ENCODE measurements around the gene KLF5.

The KLF5 gene

DNA sequence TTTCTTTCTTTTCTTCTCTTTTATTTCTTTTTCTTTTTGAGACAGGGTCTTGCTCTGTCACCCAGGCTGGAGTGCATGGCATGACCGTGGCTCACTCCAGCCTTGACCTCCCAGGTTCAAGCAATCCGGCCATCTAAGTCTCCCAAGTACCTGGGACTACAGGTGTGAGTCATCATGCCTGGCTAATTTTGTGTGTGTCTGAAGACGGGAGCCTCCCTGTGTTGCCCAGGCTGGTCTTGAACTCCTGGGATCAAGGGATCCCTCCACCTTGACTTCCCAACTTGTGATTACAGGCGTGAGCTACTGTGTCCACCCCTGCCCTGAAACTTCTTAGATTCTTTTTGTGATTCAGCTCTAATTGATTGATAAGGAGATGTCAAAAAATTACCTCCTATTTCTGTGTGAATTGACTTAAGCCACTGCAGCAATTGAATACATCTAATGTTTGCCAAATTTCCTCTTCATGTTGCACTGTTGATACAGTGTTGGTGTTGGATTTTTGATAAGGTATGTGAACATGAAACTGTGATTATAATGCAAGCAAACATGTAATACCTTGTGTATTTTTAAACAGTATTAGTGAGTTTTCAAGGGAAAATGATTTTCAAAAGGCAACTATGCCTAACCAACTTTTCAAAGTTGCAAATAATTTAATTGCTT is 22.6 kb downstream of the KLF5 start:
- Histone ChIP-seq H3K4me1 (ENCODE audit: control insufficient read depth, insufficient read depth, low read length, poor library complexity, severe bottlenecking) (no peaks in the 10 kb centered on the region), H3K4me3 (ENCODE audit: insufficient read depth, low read depth, low read length, poor library complexity, severe bottlenecking) (no peak overlapping the region), H3K36me3 (ENCODE audit: control insufficient read depth, insufficient read depth, low read length) (no peaks in the 10 kb centered on the region), H3K27me3 (replicated peaks; ENCODE audit: control insufficient read depth, insufficient read depth, low read length, poor library complexity, severe bottlenecking) (no peaks in the 10 kb centered on the region), H3K27ac (ENCODE audit: insufficient read depth, low read length, poor library complexity, severe bottlenecking) (no peak overlapping the region), H3K9me3 (ENCODE audit: control insufficient read depth, low read length) (no peaks in the 10 kb centered on the region)
- no peak for DNase-seq

DNA sequence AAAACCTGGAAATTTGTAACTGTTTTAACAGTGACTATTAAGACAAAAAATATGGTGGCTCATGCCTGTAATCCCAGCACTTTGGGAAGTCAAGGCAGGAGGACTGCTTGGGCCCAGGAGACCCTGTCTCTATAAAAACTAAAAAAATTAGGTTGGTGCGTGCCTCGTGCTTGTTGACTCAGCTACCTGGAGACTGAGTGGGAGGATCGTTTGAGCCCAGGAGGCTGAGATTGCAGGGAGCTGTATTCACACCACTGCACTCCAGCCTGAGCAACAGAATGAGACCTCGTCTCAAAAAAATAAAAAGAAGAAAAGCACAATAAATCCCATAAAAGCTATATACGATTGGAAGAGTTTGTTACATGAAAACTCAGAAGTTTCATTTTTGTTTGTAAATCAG is 23.7 kb downstream of the KLF5 start:
- Histone ChIP-seq H3K27me3 (replicated peaks; ENCODE audit: control insufficient read depth, insufficient read depth, low read length, poor library complexity, severe bottlenecking) (no peaks in the 10 kb centered on the region), H3K4me3 (ENCODE audit: insufficient read depth, low read depth, low read length, poor library complexity, severe bottlenecking) (no peak overlapping the region), H3K36me3 (ENCODE audit: control insufficient read depth, insufficient read depth, low read length) (no peaks in the 10 kb centered on the region), H3K27ac (ENCODE audit: insufficient read depth, low read length, poor library complexity, severe bottlenecking) (no peak overlapping the region), H3K4me1 (ENCODE audit: control insufficient read depth, insufficient read depth, low read length, poor library complexity, severe bottlenecking) (no peaks in the 10 kb centered on the region), H3K9me3 (ENCODE audit: control insufficient read depth, low read length) (no peaks in the 10 kb centered on the region)
- no peak for DNase-seq

DNA sequence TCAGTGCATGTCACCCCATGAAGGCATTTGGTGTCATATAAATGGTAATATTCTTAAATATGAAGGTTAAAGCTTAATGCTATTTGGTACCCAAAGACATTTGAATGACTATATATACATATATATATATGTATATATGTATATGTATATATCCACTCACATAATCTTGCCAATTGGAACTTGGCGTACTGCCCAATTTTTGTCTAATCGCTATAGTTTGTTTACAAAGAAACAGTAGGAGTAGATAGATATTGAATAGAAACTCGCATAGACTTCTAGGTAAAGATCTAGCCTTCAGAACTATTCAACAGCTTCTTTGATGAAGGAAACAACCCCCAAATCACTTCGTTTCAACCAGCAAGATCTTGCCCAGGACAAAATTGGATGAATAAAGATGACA is 24.1 kb downstream of the KLF5 start:
- H3K27me3 ChIP-seq (replicated peaks; ENCODE audit: control insufficient read depth, insufficient read depth, low read length, poor library complexity, severe bottlenecking): no peaks in the 10 kb centered on the region
- no peak for DNase-seq
- no peaks in the 10 kb centered on the region for H3K36me3 ChIP-seq (ENCODE audit: control insufficient read depth, insufficient read depth, low read length)
- no peak overlapping the region for H3K4me3 ChIP-seq (ENCODE audit: insufficient read depth, low read depth, low read length, poor library complexity, severe bottlenecking)
- no peak overlapping the region for H3K27ac ChIP-seq (ENCODE audit: insufficient read depth, low read length, poor library complexity, severe bottlenecking)
- no peaks in the 10 kb centered on the region for H3K4me1 ChIP-seq (ENCODE audit: control insufficient read depth, insufficient read depth, low read length, poor library complexity, severe bottlenecking)
- no peaks in the 10 kb centered on the region for H3K9me3 ChIP-seq (ENCODE audit: control insufficient read depth, low read length)

DNA sequence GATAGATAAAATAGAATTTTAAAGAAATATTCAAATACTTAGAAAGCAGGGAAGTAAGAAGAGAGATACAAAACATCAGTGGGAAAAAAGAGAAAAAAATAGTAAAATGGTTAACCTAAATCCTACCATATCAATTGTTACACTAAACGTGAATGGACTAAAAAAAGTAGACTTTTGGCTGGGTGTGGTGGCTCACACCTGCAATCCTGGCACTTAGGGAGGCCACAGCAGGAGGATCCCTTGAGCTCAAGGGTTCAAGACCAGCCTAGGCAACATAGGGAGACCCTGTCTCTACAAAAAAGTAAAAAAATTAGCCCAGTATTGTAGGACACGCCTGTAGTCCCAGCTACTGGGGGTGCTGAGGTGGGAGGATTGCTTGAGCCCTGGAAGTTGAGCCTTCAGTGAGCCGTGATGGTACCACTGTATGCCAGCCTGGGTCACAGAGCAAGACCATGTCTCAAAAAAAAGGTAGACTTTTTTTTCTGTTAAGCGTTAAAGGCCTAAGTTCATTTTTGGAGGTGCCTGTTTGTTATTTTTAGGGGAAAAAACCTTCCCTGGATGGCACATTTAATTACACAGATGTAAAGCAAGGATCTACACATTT is 29.6 kb downstream of the KLF5 start:
- no peaks in the 10 kb centered on the region for H3K36me3 ChIP-seq (ENCODE audit: control insufficient read depth, insufficient read depth, low read length)
- H3K27ac ChIP-seq (ENCODE audit: insufficient read depth, low read length, poor library complexity, severe bottlenecking): no peak overlapping the region
- no peak overlapping the region for H3K4me3 ChIP-seq (ENCODE audit: insufficient read depth, low read depth, low read length, poor library complexity, severe bottlenecking)
- H3K27me3 ChIP-seq (replicated peaks; ENCODE audit: control insufficient read depth, insufficient read depth, low read length, poor library complexity, severe bottlenecking): no peaks in the 10 kb centered on the region
- no peak for DNase-seq
- H3K4me1 ChIP-seq (ENCODE audit: control insufficient read depth, insufficient read depth, low read length, poor library complexity, severe bottlenecking): peaks cover 4% of the 10 kb centered on the region
- H3K9me3 ChIP-seq (ENCODE audit: control insufficient read depth, low read length): no peaks in the 10 kb centered on the region

DNA sequence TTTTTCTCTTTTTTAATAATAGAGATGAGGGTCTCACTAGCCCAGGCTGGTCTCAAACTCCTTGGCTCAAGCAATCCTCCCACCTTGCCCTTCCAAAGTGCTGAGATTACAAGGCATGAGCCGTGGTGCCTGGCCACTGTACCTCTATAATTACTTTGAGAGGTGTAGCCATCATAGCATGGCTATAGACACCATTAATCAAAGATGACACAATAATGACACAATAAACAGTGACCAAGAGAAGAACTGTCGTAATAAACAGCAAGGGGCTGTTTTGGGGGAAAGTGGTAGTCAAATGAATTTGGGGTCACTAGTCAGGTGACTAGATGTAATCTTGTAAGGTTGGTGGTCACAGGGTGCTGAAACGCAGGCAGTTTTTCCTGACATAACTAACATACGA is 30.4 kb downstream of the KLF5 start:
- no peaks in the 10 kb centered on the region for H3K27me3 ChIP-seq (replicated peaks; ENCODE audit: control insufficient read depth, insufficient read depth, low read length, poor library complexity, severe bottlenecking)
- H3K4me1 ChIP-seq (ENCODE audit: control insufficient read depth, insufficient read depth, low read length, poor library complexity, severe bottlenecking): peaks cover 4% of the 10 kb centered on the region
- DNase-seq: no peak
- H3K36me3 ChIP-seq (ENCODE audit: control insufficient read depth, insufficient read depth, low read length): no peaks in the 10 kb centered on the region
- no peaks in the 10 kb centered on the region for H3K9me3 ChIP-seq (ENCODE audit: control insufficient read depth, low read length)
- H3K4me3 ChIP-seq (ENCODE audit: insufficient read depth, low read depth, low read length, poor library complexity, severe bottlenecking): no peak overlapping the region
- H3K27ac ChIP-seq (ENCODE audit: insufficient read depth, low read length, poor library complexity, severe bottlenecking): no peak overlapping the region

DNA sequence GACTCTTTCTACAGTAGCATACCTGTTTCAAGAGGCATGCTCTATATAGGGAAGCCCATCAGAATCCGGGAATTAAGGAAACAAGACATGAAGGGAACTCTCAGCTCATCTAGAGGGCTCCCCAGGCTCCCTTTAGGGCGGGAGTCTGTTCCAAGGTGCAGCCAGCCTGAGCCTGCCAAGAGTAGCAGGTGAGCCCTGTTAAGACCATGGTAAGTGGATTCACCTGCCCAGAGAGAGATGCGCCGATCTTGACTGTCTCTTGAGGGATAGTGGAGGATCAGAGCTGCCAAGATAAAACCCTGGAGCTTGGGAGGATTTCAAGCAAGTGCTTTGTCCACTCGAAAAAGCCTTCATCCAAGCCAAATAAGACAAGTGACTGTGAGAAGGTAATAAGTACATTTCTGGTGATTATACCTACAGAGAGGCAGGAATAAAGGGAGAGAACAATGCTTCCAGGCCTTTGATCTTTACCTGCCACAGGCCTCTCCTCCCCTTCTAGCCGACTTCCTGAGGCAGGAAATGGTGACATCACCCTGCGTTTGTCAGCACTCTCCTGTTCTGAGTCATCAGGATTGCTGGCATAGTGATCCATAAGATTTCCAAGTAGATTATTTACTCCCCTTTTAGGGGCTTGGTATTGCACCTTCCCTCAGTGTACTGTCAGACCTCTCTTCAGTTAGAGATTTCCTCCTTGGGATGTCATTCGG is 31.5 kb downstream of the KLF5 start:
- H3K4me1 ChIP-seq (ENCODE audit: control insufficient read depth, insufficient read depth, low read length, poor library complexity, severe bottlenecking): peaks cover 4% of the 10 kb centered on the region
- no peak for DNase-seq
- H3K27ac ChIP-seq (ENCODE audit: insufficient read depth, low read length, poor library complexity, severe bottlenecking): no peak overlapping the region
- H3K4me3 ChIP-seq (ENCODE audit: insufficient read depth, low read depth, low read length, poor library complexity, severe bottlenecking): no peak overlapping the region
- H3K9me3 ChIP-seq (ENCODE audit: control insufficient read depth, low read length): no peaks in the 10 kb centered on the region
- no peaks in the 10 kb centered on the region for H3K36me3 ChIP-seq (ENCODE audit: control insufficient read depth, insufficient read depth, low read length)
- no peaks in the 10 kb centered on the region for H3K27me3 ChIP-seq (replicated peaks; ENCODE audit: control insufficient read depth, insufficient read depth, low read length, poor library complexity, severe bottlenecking)

DNA sequence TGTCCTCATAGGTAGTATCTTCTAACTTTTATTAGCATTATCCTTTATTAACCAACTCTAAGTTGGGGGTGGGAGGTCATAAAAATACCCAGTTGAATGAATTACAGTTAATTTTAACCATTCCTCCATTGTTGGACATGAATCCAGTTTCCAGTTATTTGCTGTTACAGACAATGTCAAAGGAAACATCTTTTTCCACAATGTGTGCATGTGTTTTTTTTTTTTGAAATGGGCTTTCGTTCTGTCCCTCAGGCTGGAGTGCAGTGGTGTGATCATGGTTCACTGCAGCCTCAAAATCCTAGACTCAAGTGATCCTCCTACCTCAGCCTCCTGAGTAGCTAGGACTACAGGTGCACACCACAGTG is 32.0 kb downstream of the KLF5 start:
- no peak overlapping the region for H3K4me3 ChIP-seq (ENCODE audit: insufficient read depth, low read depth, low read length, poor library complexity, severe bottlenecking)
- peaks cover 4% of the 10 kb centered on the region for H3K4me1 ChIP-seq (ENCODE audit: control insufficient read depth, insufficient read depth, low read length, poor library complexity, severe bottlenecking)
- H3K27me3 ChIP-seq (replicated peaks; ENCODE audit: control insufficient read depth, insufficient read depth, low read length, poor library complexity, severe bottlenecking): no peaks in the 10 kb centered on the region
- no peak overlapping the region for H3K27ac ChIP-seq (ENCODE audit: insufficient read depth, low read length, poor library complexity, severe bottlenecking)
- no peak for DNase-seq
- H3K36me3 ChIP-seq (ENCODE audit: control insufficient read depth, insufficient read depth, low read length): no peaks in the 10 kb centered on the region
- no peaks in the 10 kb centered on the region for H3K9me3 ChIP-seq (ENCODE audit: control insufficient read depth, low read length)

DNA sequence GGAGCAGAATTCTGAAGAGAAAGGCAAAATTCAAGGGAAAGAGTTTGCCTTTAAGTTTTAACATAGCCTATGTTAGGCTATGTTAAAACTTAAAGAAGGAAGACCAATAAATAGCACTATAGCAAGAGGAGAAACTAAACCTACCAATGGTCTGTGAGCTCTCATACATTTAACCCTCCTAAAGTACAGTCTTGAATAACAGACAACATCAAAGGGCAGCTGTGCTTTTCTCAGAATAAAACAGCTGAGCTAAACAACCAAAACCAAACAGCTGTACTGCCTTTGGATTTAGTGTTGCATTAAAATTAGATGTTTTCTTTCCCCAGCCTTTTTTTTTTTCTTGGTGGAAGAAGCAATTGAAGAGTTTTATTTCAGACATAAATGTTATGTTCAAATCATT is 34.0 kb downstream of the KLF5 start:
- no peak overlapping the region for H3K4me3 ChIP-seq (ENCODE audit: insufficient read depth, low read depth, low read length, poor library complexity, severe bottlenecking)
- DNase-seq: no peak
- no peaks in the 10 kb centered on the region for H3K27me3 ChIP-seq (replicated peaks; ENCODE audit: control insufficient read depth, insufficient read depth, low read length, poor library complexity, severe bottlenecking)
- peaks cover 4% of the 10 kb centered on the region for H3K4me1 ChIP-seq (ENCODE audit: control insufficient read depth, insufficient read depth, low read length, poor library complexity, severe bottlenecking)
- no peaks in the 10 kb centered on the region for H3K9me3 ChIP-seq (ENCODE audit: control insufficient read depth, low read length)
- H3K27ac ChIP-seq (ENCODE audit: insufficient read depth, low read length, poor library complexity, severe bottlenecking): no peak overlapping the region
- no peaks in the 10 kb centered on the region for H3K36me3 ChIP-seq (ENCODE audit: control insufficient read depth, insufficient read depth, low read length)

DNA sequence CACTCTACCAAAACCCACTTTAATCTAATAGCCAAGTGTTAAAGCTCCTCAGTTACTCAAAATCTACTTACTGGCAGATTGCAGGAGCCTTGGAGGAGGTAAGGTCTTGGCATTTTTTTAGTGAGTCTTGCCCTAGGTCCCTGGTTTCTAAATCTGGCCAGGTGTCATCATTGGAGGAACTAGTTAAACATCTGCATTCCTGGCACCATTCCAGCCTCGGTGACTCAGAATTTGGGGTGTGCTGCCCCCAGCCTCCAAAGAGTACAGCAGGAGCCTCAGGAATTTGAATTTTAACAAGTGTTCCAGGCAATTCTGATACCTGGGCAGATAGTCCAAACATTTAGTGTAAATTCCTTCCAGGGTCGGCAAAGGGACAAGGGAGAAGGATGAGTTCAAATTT is 37.4 kb downstream of the KLF5 start:
- Histone ChIP-seq H3K9me3 (ENCODE audit: control insufficient read depth, low read length) (no peaks in the 10 kb centered on the region), H3K4me1 (ENCODE audit: control insufficient read depth, insufficient read depth, low read length, poor library complexity, severe bottlenecking) (no peaks in the 10 kb centered on the region), H3K27me3 (replicated peaks; ENCODE audit: control insufficient read depth, insufficient read depth, low read length, poor library complexity, severe bottlenecking) (no peaks in the 10 kb centered on the region), H3K36me3 (ENCODE audit: control insufficient read depth, insufficient read depth, low read length) (no peaks in the 10 kb centered on the region), H3K27ac (ENCODE audit: insufficient read depth, low read length, poor library complexity, severe bottlenecking) (no peak overlapping the region), H3K4me3 (ENCODE audit: insufficient read depth, low read depth, low read length, poor library complexity, severe bottlenecking) (no peak overlapping the region)
- no peak for DNase-seq

DNA sequence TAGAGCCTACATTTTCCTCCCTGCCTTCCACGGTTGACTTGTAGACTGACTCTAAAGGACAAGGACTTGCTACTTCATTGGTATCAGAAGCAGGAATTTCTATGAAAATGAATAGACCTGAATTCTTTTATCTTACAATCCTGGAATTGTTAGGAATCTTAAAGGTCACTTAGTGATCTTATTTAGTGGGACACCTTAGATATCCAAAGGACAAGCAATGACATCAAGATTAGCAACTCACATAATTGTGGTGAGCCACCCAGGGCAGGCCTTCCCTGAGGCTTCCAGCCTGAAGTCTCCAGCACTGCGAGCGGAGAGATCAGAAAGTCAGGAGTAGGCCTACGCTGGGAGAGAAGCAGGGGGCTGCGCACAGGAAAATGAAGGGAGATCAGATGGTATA is 37.8 kb downstream of the KLF5 start:
- H3K4me1 ChIP-seq (ENCODE audit: control insufficient read depth, insufficient read depth, low read length, poor library complexity, severe bottlenecking): no peaks in the 10 kb centered on the region
- DNase-seq: no peak
- no peaks in the 10 kb centered on the region for H3K36me3 ChIP-seq (ENCODE audit: control insufficient read depth, insufficient read depth, low read length)
- no peaks in the 10 kb centered on the region for H3K27me3 ChIP-seq (replicated peaks; ENCODE audit: control insufficient read depth, insufficient read depth, low read length, poor library complexity, severe bottlenecking)
- no peaks in the 10 kb centered on the region for H3K9me3 ChIP-seq (ENCODE audit: control insufficient read depth, low read length)
- H3K4me3 ChIP-seq (ENCODE audit: insufficient read depth, low read depth, low read length, poor library complexity, severe bottlenecking): no peak overlapping the region
- no peak overlapping the region for H3K27ac ChIP-seq (ENCODE audit: insufficient read depth, low read length, poor library complexity, severe bottlenecking)
